Stimulated activated CD4-positive, alpha-beta T cell treated with anti-CD3 and anti-CD28 coated beads, Interleukin-1b, Interleukin-23, amount 100 ng/mL, for 48 hours (primary cell): ENCODE results near the gene TYSND1.
"Not testable (repeated sequence)": the region's sequence is repeated elsewhere in the genome, so short reads cannot be mapped to it uniquely, and the experiment has no call there.

Source experiments
- DNase-seq: peaks from one replicate; pipeline ENCODE4 v3.0.0-alpha.2; 2020

Gene TYSND1

GRCh38 chr10:70132098-70133029 lies 14.1 kb downstream of the TYSND1 start, which contains the start of gene AIFM2:
Gene AIFM2, minus strand, starts transcription at chr10:70132825. Its CDS starts 8,741 bp downstream, at chr10:70124084.
- DNase-seq: peak; percentile 26

- DNase-seq: no peak
These were observed 15.0 kb downstream of the TYSND1 start for GRCh38 chr10:70131560-70131937.

- DNase-seq: no peak
These were observed 15.5 kb downstream of the TYSND1 start for GRCh38 chr10:70130878-70131559.

- DNase-seq: no peak
These were observed 19.7 kb downstream of the TYSND1 start for GRCh38 chr10:70126700-70127395.

GRCh38 chr10:70125918-70126552 lies 20.5 kb downstream of the TYSND1 start:
- DNase-seq: no peak

GRCh38 chr10:70124918-70125317 lies 21.6 kb downstream of the TYSND1 start:
- no peak for DNase-seq

GRCh38 chr10:70124415-70124814 lies 22.1 kb downstream of the TYSND1 start:
- no peak for DNase-seq

GRCh38 chr10:70123817-70124216 lies 22.7 kb downstream of the TYSND1 start:
- DNase-seq: no peak

GRCh38 chr10:70123166-70123565 lies 23.3 kb downstream of the TYSND1 start:
- DNase-seq: not testable (repeated sequence)

- no peak for DNase-seq
These were observed 23.8 kb downstream of the TYSND1 start for GRCh38 chr10:70122742-70123141.

GRCh38 chr10:70121281-70121949 lies 25.1 kb downstream of the TYSND1 start:
- no peak for DNase-seq

- DNase-seq: no peak
These were observed 26.1 kb downstream of the TYSND1 start for GRCh38 chr10:70120417-70120816.

- no peak for DNase-seq
These were observed 26.9 kb downstream of the TYSND1 start for GRCh38 chr10:70119623-70120022.

GRCh38 chr10:70119197-70119596 lies 27.3 kb downstream of the TYSND1 start:
- no peak for DNase-seq

GRCh38 chr10:70118196-70118595 lies 28.3 kb downstream of the TYSND1 start:
- no peak for DNase-seq

GRCh38 chr10:70117646-70118045 lies 28.9 kb downstream of the TYSND1 start:
- DNase-seq: no peak

GRCh38 chr10:70115948-70116682 lies 30.4 kb downstream of the TYSND1 start:
- peak; percentile 48 for DNase-seq

GRCh38 chr10:70114902-70115301 lies 31.6 kb downstream of the TYSND1 start:
- DNase-seq: no peak

- DNase-seq: no peak
These were observed 34.4 kb downstream of the TYSND1 start for GRCh38 chr10:70112071-70112470.

- no peak for DNase-seq
These were observed 35.0 kb downstream of the TYSND1 start for GRCh38 chr10:70111496-70111895.

- no peak for DNase-seq
These were observed 37.3 kb downstream of the TYSND1 start for GRCh38 chr10:70109064-70109729.
